ENCODE data around the gene LACTB. TPM values are rescaled to one million over a fixed set of nuclear protein-coding genes. Genes with fewer than 3 reads are reported as not detected.

Gene LACTB
- total RNA-seq, 3 donors from 2014 or later, result 15.7 to 17.6 (median 17.1) TPM

- peak overlapping the region; percentile 80 to 87 (median 84) for H3K4me3 ChIP-seq
- H3K27ac ChIP-seq, result peak overlapping the region; percentile 88 to 90
- no peaks in the 10 kb centered on the region for H3K27me3 ChIP-seq
- H3K4me1 ChIP-seq, result no peaks in the 10 kb centered on the region
- H3K36me3 ChIP-seq, result no peaks in the 10 kb centered on the region
- H3K9me3 ChIP-seq, result no peaks in the 10 kb centered on the region
- intact Hi-C loops (cut with DNase I; ENCODE audit: low total_unique reads), result no loop called here
- TF ChIP-seq POLR2A (IDR thresholded peaks at IDR 0.05) (no peak), POLR2AphosphoS5 (IDR thresholded peaks at IDR 0.05) (no peak), CTCF (IDR thresholded peaks at IDR 0.05) (no peak)
- no peak for DNase-seq (ENCODE audit: low spot score in 2 of 2)
Observed at GRCh38 chr15:63188247-63188925, 66.7 kb downstream of the LACTB start.

- H3K4me1 ChIP-seq, result no peaks in the 10 kb centered on the region
- TF ChIP-seq POLR2AphosphoS5 (IDR thresholded peaks at IDR 0.05), result peak in 2 of 3 donors; percentile 83 to 95
- TF ChIP-seq CTCF (IDR thresholded peaks at IDR 0.05), result no peak
- TF ChIP-seq POLR2A (IDR thresholded peaks at IDR 0.05), result peak; percentile 50
- no peaks in the 10 kb centered on the region for H3K36me3 ChIP-seq
- intact Hi-C loops (cut with DNase I; ENCODE audit: low total_unique reads), result no loop called here
- H3K27me3 ChIP-seq, result no peaks in the 10 kb centered on the region
- no peaks in the 10 kb centered on the region for H3K9me3 ChIP-seq
- DNase-seq (ENCODE audit: low spot score in 2 of 2), result peak; percentile 97 to 98
- H3K4me3 ChIP-seq, result peak within 1 kb of the TSS; percentile 80 to 87 (median 84)
- peak within 1 kb of the TSS; percentile 88 to 90 for H3K27ac ChIP-seq
Observed at GRCh38 chr15:63188926-63189871, 67.5 kb downstream of the LACTB start, which contains the start of gene RAB8B. RAB8B (plus strand) TSS chr15:63189606; CDS start chr15:63189625, 19 bp downstream.

DNA sequence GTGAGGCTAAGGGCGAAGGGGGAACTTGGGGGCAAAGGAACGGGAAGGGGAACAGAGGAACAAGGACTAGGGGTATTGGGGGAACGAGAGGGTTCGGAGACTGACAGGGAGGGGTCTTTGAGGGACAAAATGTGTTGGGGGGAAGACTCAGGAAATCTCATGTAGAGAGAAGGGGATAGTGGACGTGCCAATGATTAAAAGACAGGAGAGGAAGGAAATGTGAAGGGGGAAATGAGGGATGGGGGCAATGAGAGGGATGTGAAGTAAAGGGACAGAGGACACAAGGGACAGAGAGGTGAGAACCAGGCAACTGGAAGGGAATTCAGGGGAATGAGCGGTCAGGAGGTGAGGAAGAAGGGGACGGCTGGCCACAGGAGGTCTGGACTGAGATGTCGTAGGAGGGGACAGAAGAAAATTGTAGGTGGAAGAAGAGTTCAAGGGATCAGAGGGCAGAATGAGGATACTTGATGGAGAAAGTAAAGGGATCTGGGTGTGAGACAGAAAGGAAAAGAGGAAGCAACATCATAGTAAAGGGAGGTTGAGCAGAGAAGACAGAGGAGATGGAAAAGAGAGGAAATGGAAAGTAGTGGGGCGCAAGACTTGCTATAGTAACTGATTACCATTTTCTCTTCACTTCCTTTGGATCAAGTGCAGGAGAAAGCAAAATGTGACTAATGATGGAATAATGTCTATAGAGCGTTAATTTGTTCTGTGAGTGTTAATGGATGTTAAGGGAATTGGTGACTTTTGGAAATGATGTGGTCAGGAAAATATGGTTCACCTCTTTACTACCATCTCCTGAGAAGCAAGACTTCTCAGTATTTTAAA lies 68.5 kb downstream of the LACTB start:
- intact Hi-C loops (cut with DNase I; ENCODE audit: low total_unique reads), result no loop called here
- no peak for DNase-seq (ENCODE audit: low spot score in 2 of 2)
- Histone ChIP-seq H3K36me3 (no peaks in the 10 kb centered on the region), H3K4me3 (peak overlapping the region; percentile 80 to 87 (median 84)), H3K9me3 (no peaks in the 10 kb centered on the region), H3K27ac (peak overlapping the region; percentile 88 to 90), H3K27me3 (no peaks in the 10 kb centered on the region), H3K4me1 (no peaks in the 10 kb centered on the region)
- no peak for TF ChIP-seq CTCF (IDR thresholded peaks at IDR 0.05)
- TF ChIP-seq POLR2A (IDR thresholded peaks at IDR 0.05), result no peak
- no peak for TF ChIP-seq POLR2AphosphoS5 (IDR thresholded peaks at IDR 0.05)

- no peaks in the 10 kb centered on the region for H3K4me1 ChIP-seq
Observed at GRCh38 chr15:63190769-63191649, 69.3 kb downstream of the LACTB start.

More at GRCh38 chr15:63190769-63191649, 69.3 kb downstream of the LACTB start:
- no peaks in the 10 kb centered on the region for H3K9me3 ChIP-seq
- no peak for DNase-seq (ENCODE audit: low spot score in 2 of 2)
- peak overlapping the region; percentile 88 to 90 for H3K27ac ChIP-seq
- H3K27me3 ChIP-seq, result no peaks in the 10 kb centered on the region
- H3K36me3 ChIP-seq, result no peaks in the 10 kb centered on the region
- peak overlapping the region; percentile 80 to 87 (median 84) for H3K4me3 ChIP-seq
- peak in 1 of 3 donors; percentile 10 for TF ChIP-seq CTCF (IDR thresholded peaks at IDR 0.05)
- no peak for TF ChIP-seq POLR2AphosphoS5 (IDR thresholded peaks at IDR 0.05)
- TF ChIP-seq POLR2A (IDR thresholded peaks at IDR 0.05), result no peak
- intact Hi-C loops (cut with DNase I; ENCODE audit: low total_unique reads), result no loop called here

All from breast epithelium (tissue), 4 donors.